K562 (cell line): ENCODE measurements around the gene SV2A. TPM values are rescaled to one million over a fixed set of nuclear protein-coding genes. Genes with fewer than 3 reads are reported as not detected.
A peak's percentile ranks its signal among the peaks of the same experiment; 100 is the strongest.

ENCODE experiments used
- ETS2 ChIP-seq: IDR thresholded peaks from 2 replicates; pipeline ENCODE4 v1.6.1; 2016; ENCODE audit warnings: borderline replicate concordance, missing genetic modification characterization, mild to moderate bottlenecking, moderate library complexity, missing compliant biosample characterization; ENCODE audit not compliant: poor library complexity, severe bottlenecking
- EWSR1 ChIP-seq: fragments of 450-650 bp; IDR thresholded peaks from 2 replicates; pipeline ENCODE4 v1.6.1; 2018; ENCODE audit warnings: borderline replicate concordance, mild to moderate bottlenecking, low read depth, moderate library complexity; ENCODE audit not compliant: partially characterized antibody
- KAT2B ChIP-seq: IDR thresholded peaks from one replicate; pipeline ENCODE4 v1.6.1; 2012; ENCODE audit warnings: low read depth, mild to moderate bottlenecking, control low read depth, inconsistent platforms, low read length, moderate library complexity
- NFE2L1 ChIP-seq: fragments of 450-650 bp; IDR thresholded peaks from 2 replicates; pipeline ENCODE4 v1.6.1; 2016; ENCODE audit warnings: missing genetic modification characterization, low read depth, mild to moderate bottlenecking, missing compliant biosample characterization, moderate library complexity, borderline replicate concordance
- RNF2 ChIP-seq: sonication (generic); IDR thresholded peaks from 2 replicates; pipeline ENCODE4 v1.6.1; 2016
- SAP30 ChIP-seq: fragments of 200-600 bp; sonication (generic); IDR thresholded peaks from 2 replicates; pipeline ENCODE4 v1.6.1; 2012; ENCODE audit warnings: borderline replicate concordance, low read depth, mild to moderate bottlenecking, moderate library complexity, low read length, control low read depth, inconsistent platforms; ENCODE audit not compliant: insufficient read depth, poor library complexity, severe bottlenecking
- ZNF449 ChIP-seq: fragments of 250-450 bp; sonication (Bioruptor Pico); IDR thresholded peaks from 2 replicates; pipeline ENCODE4 v1.8.0; 2022; ENCODE audit warnings: moderate library complexity, mild to moderate bottlenecking, inconsistent platforms
- ZNF589 ChIP-seq: fragments of 200-800 bp; sonication (Bioruptor generic); IDR thresholded peaks from 2 replicates; pipeline ENCODE4 v1.6.1; 2016; ENCODE audit warnings: low read depth, missing genetic modification characterization, missing compliant biosample characterization
- ZNF696 ChIP-seq: fragments of 250-450 bp; sonication (Bioruptor Pico); conservative IDR thresholded peaks from 2 replicates; pipeline ENCODE4 v1.4.0; 2020; ENCODE audit warnings: mild to moderate bottlenecking, moderate library complexity
- ZNF764 ChIP-seq: fragments of 250-450 bp; sonication (Bioruptor Pico); IDR thresholded peaks from 2 replicates; pipeline ENCODE4 v1.4.0; 2020; ENCODE audit warnings: low read depth, mild to moderate bottlenecking, moderate library complexity
- polyA plus RNA-seq, 8 experiments: library from polyadenylated mRNA; depleted of rRNA in 4 of 8; stranded (reverse) in 5 of 8; unstranded in 3 of 8; fragments of >200 nt; fragmentation: Nextera tagmentation in 2 of 8; fragmentation: Illumina TruSeq in 1 of 8; extraction: Ambion mirVana in 2 of 8; extraction: Trizol in 1 of 8; gene quantifications; 2 replicates each; pipeline versions ENCODE4 v1.2.1 to v1.2.3, GENCODE V29; 2011 to 2014; ENCODE audit warnings: inconsistent platforms in 1 of 8, missing spikeins in 1 of 8
- total RNA-seq, 7 experiments: library from RNA; depleted of rRNA in 6 of 7; stranded (reverse); fragments of >200 nt in 6 of 7; fragmentation: Illumina TruSeq in 2 of 7; extraction: Trizol in 2 of 7; gene quantifications; 2 replicates each; pipeline versions ENCODE4 v1.2.1 to v1.2.3, GENCODE V29; 2011 to 2021; ENCODE audit warnings: low replicate concordance in 1 of 7
- TF ChIP-seq, protein P1 (sequence below): fragments of 450-650 bp; formaldehyde crosslinking; IDR thresholded peaks from 2 replicates; pipeline ENCODE4 v1.4.0; 2022; ENCODE audit warnings: mild to moderate bottlenecking, moderate library complexity
- TF ChIP-seq, protein P2 (sequence below): fragments of 450-650 bp; formaldehyde crosslinking; IDR thresholded peaks from 2 replicates; pipeline ENCODE4 v1.4.0; 2022; ENCODE audit warnings: missing genetic modification characterization

Gene SV2A
- total and polyA plus RNA-seq, 9 of the 15 experiments (the other 6 are each of a cell fraction or from before 2014, with no cell fraction given), result 0.07 to 0.22 (median 0.11) TPM; not detected in 1

DNA sequence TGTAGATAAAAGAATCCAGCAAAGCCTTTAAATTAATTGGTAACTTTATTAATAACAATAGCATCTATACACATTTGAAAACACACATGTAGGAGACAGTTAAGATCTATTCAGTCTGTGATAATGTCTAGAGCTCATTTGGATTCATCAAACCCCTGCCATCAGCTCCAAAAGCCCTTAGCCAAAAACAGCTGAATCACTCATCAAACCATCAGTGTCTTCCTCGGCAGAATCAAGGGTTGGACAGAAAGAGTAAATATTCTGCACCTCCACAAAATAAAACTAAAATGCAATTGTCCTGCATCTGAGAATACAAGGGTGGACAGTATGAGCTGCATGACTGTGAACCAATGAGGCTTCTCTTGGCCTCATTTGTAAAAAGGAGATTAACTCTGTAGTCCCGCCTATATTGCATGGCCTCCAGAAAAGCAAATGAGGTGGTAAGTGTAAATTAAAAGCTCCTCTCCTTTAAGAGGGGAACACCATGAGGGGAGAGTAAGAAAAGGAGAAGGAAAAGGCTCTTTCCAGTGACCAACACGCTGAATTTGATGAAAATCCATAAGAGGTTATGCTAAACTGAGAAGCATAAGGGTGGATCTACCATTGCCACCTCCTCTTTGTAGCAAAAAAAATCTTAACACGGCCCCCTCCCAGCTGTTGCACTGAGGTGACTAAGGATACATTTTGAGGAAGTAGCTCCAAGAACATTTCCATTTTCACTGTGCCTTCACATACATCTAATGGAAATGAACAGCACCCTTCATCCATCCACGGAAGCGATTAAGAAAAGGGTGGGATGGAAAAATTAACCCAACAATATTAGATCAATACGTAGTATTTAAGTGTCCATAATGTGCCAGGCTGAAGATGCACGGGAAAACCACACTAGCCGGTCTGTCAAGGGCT is 33.0 kb downstream of the SV2A start (continued):
- no peak for TF ChIP-seq SAP30
- TF ChIP-seq KAT2B, result no peak
- TF ChIP-seq RNF2, result no peak
- no peak; the same call in 1 of the 2 replicates for TF ChIP-seq NFE2L1 (tag)
- TF ChIP-seq, protein P1, sequence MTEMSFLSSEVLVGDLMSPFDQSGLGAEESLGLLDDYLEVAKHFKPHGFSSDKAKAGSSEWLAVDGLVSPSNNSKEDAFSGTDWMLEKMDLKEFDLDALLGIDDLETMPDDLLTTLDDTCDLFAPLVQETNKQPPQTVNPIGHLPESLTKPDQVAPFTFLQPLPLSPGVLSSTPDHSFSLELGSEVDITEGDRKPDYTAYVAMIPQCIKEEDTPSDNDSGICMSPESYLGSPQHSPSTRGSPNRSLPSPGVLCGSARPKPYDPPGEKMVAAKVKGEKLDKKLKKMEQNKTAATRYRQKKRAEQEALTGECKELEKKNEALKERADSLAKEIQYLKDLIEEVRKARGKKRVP (CRISPR knock-in tag), result no peak
- no peak for TF ChIP-seq ZNF449 (CRISPR knock-in tag)
- TF ChIP-seq EWSR1, result no peak
- TF ChIP-seq ZNF764, result no peak
- TF ChIP-seq, protein P2, sequence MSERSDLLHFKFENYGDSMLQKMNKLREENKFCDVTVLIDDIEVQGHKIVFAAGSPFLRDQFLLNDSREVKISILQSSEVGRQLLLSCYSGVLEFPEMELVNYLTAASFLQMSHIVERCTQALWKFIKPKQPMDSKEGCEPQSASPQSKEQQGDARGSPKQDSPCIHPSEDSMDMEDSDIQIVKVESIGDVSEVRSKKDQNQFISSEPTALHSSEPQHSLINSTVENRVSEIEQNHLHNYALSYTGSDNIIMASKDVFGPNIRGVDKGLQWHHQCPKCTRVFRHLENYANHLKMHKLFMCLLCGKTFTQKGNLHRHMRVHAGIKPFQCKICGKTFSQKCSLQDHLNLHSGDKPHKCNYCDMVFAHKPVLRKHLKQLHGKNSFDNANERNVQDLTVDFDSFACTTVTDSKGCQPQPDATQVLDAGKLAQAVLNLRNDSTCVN (CRISPR knock-in tag), result no peak
- TF ChIP-seq ZNF696 (CRISPR knock-in tag), result no peak
- no peak for TF ChIP-seq ETS2 (tag)
- 0 out of 2 replicates have a peak, but pooled peaks have one; percentile 41 for TF ChIP-seq ZNF589 (CRISPR knock-in tag)
